GM21737 (cell line): ENCODE measurements around the gene SPOPL.

ENCODE experiments used
- ATAC-seq: cut with Tn5 transposase; IDR thresholded peaks from one replicate; pipeline ENCODE4 v1.9.1; 2021; ENCODE audit warnings: mild to moderate bottlenecking, moderate library complexity; ENCODE audit not compliant: unreplicated experiment

Gene SPOPL

DNA sequence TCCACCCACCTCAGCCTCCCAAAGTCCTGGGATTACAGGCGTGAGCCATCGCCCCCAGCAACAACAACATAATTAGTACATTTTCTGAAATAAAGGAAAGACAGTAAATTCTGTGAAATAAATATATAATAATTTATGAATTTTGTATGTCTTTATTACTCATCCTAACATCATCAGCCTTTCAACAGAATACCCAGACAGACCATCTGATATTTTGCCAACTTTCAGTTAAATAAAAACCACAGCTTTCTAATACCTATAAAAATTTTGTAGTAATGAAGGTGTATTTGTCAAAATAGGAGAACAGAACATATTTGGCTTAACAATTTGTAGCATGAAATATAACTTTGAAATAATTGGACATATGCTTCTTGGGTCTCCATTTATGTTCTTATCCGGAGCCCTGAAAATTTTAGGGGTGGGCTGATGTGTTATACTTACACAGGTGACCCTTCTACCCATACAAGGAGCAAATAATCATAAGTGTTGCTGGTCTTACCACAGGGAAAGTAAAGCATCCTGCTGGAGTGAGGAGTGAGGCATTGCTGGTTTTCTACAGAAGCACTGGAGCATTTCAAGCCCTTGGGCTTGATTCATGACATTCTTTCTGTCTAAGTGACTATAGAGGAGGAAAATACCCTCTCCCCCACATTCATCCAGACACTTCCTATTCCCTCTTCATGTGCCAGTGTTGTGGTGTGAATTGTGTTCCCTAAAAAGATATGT is 99.3 kb downstream of the SPOPL start:
- no peak for ATAC-seq

DNA sequence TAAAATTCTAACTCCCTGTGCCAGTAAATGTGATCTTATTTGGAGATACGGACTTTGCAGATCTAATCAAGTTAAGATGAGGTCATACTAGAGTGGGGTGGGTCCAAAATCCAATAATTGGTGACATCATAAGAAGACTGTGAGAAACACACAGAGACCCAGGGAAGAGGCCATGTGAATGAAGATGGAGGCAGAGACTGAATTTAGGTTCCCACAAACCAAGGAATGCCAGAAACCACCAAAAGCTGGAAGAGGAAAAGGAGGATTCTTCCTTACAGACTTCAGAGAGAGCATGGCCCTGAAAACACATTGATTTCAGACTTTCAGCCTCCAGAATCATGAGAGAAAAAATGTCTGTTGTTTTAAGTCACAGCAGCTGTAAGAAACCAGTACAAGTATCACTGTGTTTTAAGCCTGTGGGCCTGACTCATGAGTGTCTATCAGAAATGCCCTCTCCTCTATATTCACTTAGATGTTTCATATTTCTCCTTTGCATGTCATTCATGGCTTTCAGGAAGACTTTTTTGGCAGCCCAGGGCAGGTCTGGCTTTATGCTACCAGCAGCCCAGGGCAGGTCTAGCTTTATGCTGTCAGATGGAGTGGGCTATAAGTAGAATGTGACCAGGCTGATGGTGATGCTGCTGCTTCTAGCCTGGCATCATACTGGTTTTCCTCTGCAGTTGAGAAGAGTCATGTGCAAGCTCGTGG is 100.0 kb downstream of the SPOPL start:
- ATAC-seq: no peak

DNA sequence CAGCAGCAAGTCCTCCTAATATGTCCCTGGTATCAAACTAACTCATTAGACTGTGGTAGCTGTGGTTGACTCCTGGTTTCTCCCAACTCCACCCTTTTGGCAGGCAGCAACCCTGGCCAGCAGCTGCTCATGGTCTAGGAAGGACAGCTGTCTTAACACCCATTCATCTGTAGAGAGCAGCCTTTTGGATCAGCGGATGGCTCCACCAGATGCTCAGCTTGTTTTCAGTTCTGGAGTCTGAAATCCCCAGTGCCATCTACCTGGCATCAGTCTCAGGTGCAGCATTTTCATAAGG is 100.5 kb downstream of the SPOPL start:
- ATAC-seq: no peak

DNA sequence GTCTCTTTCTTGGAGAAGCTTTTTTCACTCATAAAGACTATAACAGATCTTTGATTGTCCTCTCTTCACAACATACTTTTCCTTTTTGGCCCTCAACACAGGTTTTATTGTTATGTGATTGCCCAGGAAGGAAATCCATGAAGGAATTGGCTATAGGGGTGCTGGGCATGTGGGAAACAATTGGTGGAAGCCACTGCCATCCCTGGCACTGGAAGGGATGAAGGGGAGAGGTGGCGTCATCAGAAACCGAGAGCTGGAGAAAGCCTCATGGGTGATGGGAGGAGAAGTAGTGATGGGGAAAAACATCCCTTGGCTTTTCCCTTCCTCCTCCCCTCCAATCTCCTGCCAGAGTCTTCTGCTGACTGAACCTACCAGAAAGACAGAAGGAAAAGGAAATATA is 106.2 kb downstream of the SPOPL start:
- ATAC-seq: no peak

GRCh38 chr2:138609446-138609845 is 107.9 kb downstream of the SPOPL start:
- ATAC-seq: no peak

DNA sequence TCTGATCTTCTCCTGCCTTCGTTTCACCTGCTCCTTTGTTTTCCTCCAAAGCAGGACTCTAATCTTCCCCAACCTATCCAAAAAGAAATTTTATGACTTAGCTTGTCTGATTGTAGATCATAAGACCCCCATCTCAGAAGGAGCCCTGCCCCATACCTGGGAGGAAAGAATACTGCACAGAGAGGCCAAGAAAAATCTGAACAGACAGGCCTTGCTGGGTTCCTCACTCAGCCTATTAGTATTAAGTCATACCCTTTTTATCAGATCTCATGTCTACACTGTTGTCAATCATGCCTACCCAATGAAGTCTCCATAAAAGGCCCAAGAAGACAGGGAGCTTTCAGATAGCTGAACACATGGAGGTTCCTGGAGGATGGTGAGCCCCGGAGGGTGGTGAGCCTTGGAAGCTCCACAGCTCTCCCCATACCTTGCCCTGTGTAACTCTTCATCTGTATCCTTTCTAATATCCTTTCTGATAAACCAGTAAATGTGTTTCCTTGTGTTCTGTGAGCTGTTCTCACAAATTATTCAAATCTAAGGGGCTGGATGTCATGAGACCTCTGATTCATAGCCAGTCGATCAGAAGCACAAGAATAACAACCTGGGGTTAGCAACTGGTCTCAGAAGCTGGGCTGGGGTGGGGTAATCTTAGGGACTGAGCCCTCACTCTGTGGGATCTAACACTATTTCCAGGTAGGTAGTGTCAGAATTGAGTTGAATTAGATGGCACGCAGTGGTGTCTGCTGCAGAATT is 108.8 kb downstream of the SPOPL start:
- no peak for ATAC-seq

GRCh38 chr2:138615257-138615656 is 113.7 kb downstream of the SPOPL start:
- no peak for ATAC-seq

GRCh38 chr2:138617026-138617425 is 115.5 kb downstream of the SPOPL start:
- no peak for ATAC-seq

DNA sequence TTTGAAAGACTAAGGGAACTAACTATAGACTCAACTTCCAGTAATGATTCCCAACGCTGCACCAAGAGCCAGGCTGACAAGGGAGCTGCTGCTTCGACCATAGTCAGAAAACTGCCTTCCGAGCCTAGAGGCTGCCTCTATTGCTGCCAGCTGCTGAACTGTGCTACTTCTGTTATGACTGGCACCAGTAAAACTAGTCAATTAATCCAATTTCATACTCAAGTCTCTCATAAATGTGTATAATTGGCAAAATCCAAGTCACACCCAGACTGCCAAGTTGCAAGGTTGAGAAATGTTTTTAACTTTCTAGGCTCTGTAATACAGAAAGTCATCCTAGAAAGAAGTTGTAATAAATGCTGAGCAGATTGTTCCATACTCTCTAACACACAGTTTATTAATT is 117.4 kb downstream of the SPOPL start:
- ATAC-seq: no peak

- ATAC-seq: no peak
Measured at GRCh38 chr2:138620431-138620830, 118.9 kb downstream of the SPOPL start.

DNA sequence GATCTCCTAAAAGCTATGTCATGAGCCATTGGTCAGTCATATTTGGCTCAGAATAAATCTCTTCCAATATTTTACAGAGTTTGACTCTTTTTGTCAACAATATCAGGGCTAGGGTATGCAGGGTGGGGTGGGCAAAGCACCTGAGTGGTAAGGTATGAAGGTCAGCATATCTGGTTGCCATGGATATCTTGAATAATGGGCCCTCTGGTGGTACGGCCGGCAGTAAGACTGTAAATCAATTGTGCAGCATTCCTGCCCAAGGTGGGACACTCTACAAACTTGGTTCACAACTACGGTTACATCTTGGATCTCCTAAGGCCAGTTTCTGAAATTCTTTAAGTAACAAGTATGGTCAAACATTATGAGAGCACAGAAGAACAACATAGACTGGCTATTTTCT is 119.6 kb downstream of the SPOPL start:
- no peak for ATAC-seq

- ATAC-seq: no peak
Measured at GRCh38 chr2:138622613-138623012, 121.0 kb downstream of the SPOPL start.
